ENCODE results near the gene ZBTB18.

- TF ChIP-seq POLR2AphosphoS5 (IDR thresholded peaks at IDR 0.05; ENCODE audit: low read depth, low read length), result no peak
- TF ChIP-seq POLR2A (IDR thresholded peaks at IDR 0.05; ENCODE audit: low read depth, low read length), result no peak
- TF ChIP-seq TAF1 (IDR thresholded peaks at IDR 0.05; ENCODE audit: borderline replicate concordance, low read depth, low read length), result no peak
Observed at GRCh38 chr1:244100704-244101453, 49.8 kb downstream of the ZBTB18 start.

Data from GM12892 (cell line).